ENCODE results near the gene TRAPPC12. TPM values are rescaled to one million over a fixed set of nuclear protein-coding genes. Genes with fewer than 3 reads are reported as not detected.
A peak's percentile ranks its signal among the peaks of the same experiment; 100 is the strongest.

Gene TRAPPC12
- total RNA-seq, 1 donor from 2014 or later, result 121 TPM

- no peak overlapping the region for H3K4me3 Mint-ChIP-seq (ENCODE audit: low read depth)
These were observed 33.9 kb upstream of the TRAPPC12 start for GRCh38 chr2:3345621-3346020.

GRCh38 chr2:3348767-3349166 is 30.7 kb upstream of the TRAPPC12 start:
- Mint-ChIP-seq H3K36me3 (ENCODE audit: insufficient read depth) (peaks cover 23% of the 10 kb centered on the region), H3K9me3 (ENCODE audit: low read depth) (peaks cover 4% of the 10 kb centered on the region), H3K27ac (no peak overlapping the region)

More at GRCh38 chr2:3345621-3346020, 33.9 kb upstream of the TRAPPC12 start:
- Mint-ChIP-seq H3K9me3 (ENCODE audit: low read depth) (no peaks in the 10 kb centered on the region), H3K36me3 (ENCODE audit: insufficient read depth) (peaks cover 12% of the 10 kb centered on the region), H3K27ac (no peak overlapping the region), H3K27me3 (no peaks in the 10 kb centered on the region), H3K4me1 (ENCODE audit: low read depth) (no peaks in the 10 kb centered on the region)
- TF ChIP-seq CTCF (IDR thresholded peaks at IDR 0.05; ENCODE audit: unreplicated experiment), result no peak
- DNase-seq (ENCODE audit: low spot score, unreplicated experiment), result no peak

GRCh38 chr2:3349211-3349693 is 30.2 kb upstream of the TRAPPC12 start:
- Mint-ChIP-seq H3K36me3 (ENCODE audit: insufficient read depth) (peaks cover 27% of the 10 kb centered on the region), H3K9me3 (ENCODE audit: low read depth) (peaks cover 4% of the 10 kb centered on the region), H3K27ac (no peak overlapping the region), H3K4me1 (ENCODE audit: low read depth) (no peaks in the 10 kb centered on the region), H3K4me3 (ENCODE audit: low read depth) (no peak overlapping the region), H3K27me3 (no peaks in the 10 kb centered on the region)
- no peak for TF ChIP-seq CTCF (IDR thresholded peaks at IDR 0.05; ENCODE audit: unreplicated experiment)
- DNase-seq (ENCODE audit: low spot score, unreplicated experiment), result no peak

More at GRCh38 chr2:3348767-3349166, 30.7 kb upstream of the TRAPPC12 start:
- Mint-ChIP-seq H3K4me1 (ENCODE audit: low read depth) (no peaks in the 10 kb centered on the region), H3K27me3 (no peaks in the 10 kb centered on the region), H3K4me3 (ENCODE audit: low read depth) (no peak overlapping the region)
- DNase-seq (ENCODE audit: low spot score, unreplicated experiment), result no peak
- no peak for TF ChIP-seq CTCF (IDR thresholded peaks at IDR 0.05; ENCODE audit: unreplicated experiment)

- no peak for TF ChIP-seq CTCF (IDR thresholded peaks at IDR 0.05; ENCODE audit: unreplicated experiment)
- Mint-ChIP-seq H3K27ac (no peak overlapping the region), H3K27me3 (no peaks in the 10 kb centered on the region), H3K4me3 (ENCODE audit: low read depth) (no peak overlapping the region), H3K4me1 (ENCODE audit: low read depth) (no peaks in the 10 kb centered on the region), H3K9me3 (ENCODE audit: low read depth) (peaks cover 4% of the 10 kb centered on the region), H3K36me3 (ENCODE audit: insufficient read depth) (peaks cover 18% of the 10 kb centered on the region)
- DNase-seq (ENCODE audit: low spot score, unreplicated experiment), result no peak
These were observed 24.5 kb upstream of the TRAPPC12 start for GRCh38 chr2:3354986-3355385.

- Mint-ChIP-seq H3K27ac (peak overlapping the region; percentile 37), H3K4me1 (ENCODE audit: low read depth) (no peaks in the 10 kb centered on the region), H3K4me3 (ENCODE audit: low read depth) (no peak overlapping the region), H3K9me3 (ENCODE audit: low read depth) (peaks cover 4% of the 10 kb centered on the region), H3K36me3 (ENCODE audit: insufficient read depth) (peaks cover 14% of the 10 kb centered on the region), H3K27me3 (no peaks in the 10 kb centered on the region)
- TF ChIP-seq CTCF (IDR thresholded peaks at IDR 0.05; ENCODE audit: unreplicated experiment), result no peak
- no peak for DNase-seq (ENCODE audit: low spot score, unreplicated experiment)
These were observed 23.4 kb upstream of the TRAPPC12 start for GRCh38 chr2:3355951-3356569.

All from progenitor cell of endocrine pancreas (in vitro differentiated cells).